Left ventricle myocardium superior (tissue), 1 donor: ENCODE measurements around the gene RTEL1. TPM values are rescaled to one million over a fixed set of nuclear protein-coding genes. Genes with fewer than 3 reads are reported as not detected.

Experiments
- ATAC-seq: fragments of 200-7000 bp; cut with Tn5 transposase; one replicate; pipeline ENCODE4 v1.9.1; 2020; ENCODE audit warnings: mild to moderate bottlenecking, moderate library complexity
- DNase-seq: peaks from one replicate; pipeline ENCODE4 v3.0.0-alpha.2; 2020
- intact Hi-C: fragments of 100-400 bp; cut with micrococcal nuclease; formaldehyde crosslinking; loops from one replicate; pipeline ENCODE4 v1.11.0; 2022
- total RNA-seq: library from RNA; stranded (reverse); fragmentation: NEBNext Ultra II Directional; extraction: Animal tissue kit (Norgen Biotek cat#: 25700); gene quantifications from one replicate; pipeline ENCODE4 v1.2.1, GENCODE V29; 2021
- donor health status: DM: no; HTN: yes; CAD: no; lungs with severe emphysema.

Gene RTEL1
- total RNA-seq, 1 donor from 2014 or later = 9.9 TPM

DNA sequence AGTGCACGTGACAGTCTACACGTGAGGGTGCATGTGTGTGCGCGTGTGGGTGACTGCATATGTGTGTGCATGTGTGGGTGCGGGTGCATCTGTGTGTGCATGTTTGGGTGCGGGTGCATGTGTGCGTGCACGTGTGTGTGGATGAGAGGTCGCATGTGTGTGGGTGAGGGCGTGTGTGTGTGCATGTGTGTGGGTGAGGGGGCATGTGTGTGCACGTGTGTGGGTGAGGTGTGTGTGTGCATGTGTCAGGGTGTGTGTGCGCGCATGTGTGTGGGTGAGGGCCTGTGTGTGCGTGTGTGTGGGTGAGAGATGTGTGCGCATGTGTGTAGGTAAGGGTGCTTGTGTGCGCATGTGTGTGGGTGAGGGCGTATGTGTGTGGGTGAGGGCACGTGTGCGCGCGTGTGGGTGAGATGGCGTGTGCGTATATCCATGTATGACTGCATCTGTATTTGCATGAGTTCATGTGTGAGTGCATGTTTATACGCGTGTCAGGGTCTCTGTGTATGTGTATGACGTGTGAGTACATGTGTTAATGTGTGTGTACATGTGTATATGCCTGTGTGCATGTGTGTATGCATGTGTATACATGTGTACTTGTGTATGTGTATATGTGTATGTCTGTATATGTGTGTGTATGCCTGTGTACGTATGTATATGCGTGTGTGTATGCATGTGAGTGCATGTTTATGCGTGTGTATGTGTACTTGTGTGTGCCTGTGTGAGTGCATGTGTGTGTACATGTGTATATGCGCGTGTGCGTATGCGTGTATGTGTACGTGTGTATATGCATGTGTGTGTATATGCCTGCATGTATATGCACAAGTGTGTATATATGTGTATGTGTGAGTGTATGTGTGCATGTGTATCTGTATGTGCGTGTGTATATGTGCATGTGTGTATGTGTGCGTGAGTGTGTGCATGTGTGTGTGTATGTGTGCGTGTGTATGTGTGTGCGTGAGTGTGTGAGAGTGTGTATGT lies 74.3 kb downstream of the RTEL1 start:
- intact Hi-C loops = no loop called here
- ATAC-seq = no peak

DNA sequence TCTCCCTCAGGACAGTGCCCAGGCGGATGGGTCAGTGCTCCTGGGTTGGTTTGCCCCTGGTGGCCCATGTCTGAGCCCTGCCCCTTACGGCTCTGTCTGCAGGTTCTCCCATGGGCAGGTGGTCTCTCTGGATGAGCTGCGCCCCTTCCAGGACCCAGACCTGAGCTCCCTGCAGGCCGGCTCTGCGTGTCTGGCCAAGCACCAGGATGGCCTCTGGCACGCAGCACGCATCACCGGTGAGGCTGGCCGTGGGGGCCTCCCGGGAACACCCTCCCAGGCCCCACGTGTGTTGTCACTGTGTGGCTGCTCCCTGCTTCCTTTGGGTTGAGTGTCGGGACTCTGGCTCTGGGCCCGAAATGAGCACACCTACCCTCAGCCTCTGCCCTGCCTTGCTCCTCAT lies 75.0 kb downstream of the RTEL1 start:
- intact Hi-C loops = no loop called here
- DNase-seq (no peak), ATAC-seq (no peak)

More for the DNA sequence above, 74.3 kb downstream of the RTEL1 start:
- no peak for DNase-seq

DNA sequence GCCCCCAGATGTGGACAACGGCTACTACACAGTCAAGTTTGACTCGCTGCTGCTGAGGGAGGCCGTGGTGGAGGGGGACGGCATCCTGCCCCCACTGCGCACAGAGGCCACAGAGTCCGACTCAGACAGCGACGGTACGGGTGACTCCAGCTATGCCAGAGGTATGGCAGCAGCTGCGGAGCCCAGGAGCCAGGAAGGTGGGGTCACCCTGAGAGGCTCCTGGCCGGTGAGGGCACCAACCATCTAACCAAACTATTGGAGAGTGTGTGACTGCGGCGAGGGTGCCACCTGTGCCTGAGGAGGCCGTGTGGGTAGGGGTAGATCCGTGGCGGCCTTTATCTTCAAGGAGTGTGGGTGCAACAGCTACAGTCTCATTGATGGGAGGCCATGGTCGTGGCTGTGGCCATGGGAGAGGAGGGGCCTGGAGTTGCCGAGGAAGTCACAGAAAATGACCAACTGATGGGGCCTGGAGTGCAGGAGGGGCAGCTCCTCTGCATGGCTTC lies 75.5 kb downstream of the RTEL1 start:
- intact Hi-C loops = no loop called here
- no peak for ATAC-seq
- peak; percentile 20 for DNase-seq

DNA sequence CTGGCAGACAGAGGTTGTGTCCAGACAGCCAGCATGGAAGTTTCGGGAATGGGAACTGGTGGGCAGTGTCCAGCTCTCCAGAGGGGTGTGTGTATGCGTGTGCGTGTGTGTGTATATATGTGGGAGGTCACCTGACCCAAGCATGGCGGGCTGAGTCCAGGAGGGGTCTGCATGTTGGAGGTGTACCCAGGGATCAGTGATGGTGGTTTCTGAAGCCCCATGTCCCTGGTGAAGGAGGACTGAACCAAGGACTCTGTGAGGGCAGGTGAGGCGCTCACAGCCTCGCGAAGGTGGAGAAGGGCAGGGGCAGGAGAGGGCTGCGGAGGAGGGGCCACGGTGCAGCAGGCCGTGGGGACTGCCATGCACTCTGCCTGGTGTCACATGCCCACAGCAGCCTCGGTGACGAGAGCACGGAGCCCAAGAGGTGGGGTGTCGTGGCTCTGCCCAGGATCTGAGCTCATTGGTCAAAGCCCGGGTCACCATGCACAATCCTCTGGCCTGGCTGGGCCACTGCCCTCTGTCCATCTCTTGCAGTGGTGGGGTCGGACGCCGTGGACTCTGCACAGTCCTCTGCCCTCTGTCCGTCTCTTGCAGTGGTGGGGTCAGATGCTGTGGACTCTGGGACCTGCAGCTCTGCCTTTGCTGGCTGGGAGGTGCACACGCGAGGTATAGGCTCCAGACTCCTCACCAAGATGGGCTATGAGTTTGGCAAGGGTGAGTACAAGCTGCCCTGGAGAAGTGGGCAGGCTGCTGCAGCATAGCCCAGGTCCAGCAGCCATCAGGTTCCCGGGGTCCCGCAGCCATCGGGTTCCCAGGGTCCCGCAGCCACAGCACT lies 76.2 kb downstream of the RTEL1 start:
- ATAC-seq = no peak
- intact Hi-C loops = no loop called here
- peak; percentile 24 for DNase-seq

DNA sequence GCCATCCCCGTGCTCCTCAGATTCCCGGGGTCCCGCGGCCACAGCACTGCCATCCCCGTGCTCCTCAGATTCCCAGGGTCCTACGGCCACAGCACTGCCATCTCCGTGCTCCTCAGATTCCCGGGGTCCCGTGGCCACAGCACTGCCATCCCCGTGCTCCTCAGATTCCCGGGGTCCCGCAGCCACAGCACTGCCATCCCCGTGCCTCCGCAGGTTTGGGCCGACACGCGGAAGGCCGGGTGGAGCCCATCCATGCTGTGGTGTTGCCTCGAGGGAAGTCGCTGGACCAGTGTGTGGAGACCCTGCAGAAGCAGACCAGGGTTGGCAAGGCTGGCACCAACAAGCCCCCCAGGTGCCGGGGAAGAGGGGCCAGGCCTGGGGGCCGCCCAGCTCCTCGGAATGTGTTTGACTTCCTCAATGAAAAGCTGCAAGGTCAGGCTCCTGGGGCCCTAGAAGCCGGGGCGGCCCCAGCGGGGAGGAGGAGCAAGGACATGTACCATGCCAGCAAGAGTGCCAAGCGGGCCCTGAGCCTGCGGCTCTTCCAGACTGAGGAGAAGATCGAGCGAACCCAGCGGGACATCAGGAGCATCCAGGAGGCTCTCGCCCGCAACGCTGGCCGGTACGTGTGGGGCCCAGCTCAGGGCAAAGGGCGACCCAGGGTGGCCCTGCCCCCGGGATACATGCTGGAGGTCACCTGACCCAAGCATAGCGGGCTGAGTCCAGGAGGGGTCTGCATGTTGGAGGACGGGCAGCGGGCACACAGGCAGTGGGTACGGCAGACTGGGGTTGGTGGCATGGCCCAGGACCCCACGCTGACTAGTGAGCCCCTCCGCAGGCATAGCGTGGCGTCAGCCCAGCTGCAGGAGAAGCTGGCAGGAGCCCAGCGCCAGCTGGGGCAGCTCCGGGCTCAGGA lies 77.1 kb downstream of the RTEL1 start:
- peak; percentile 34 for DNase-seq
- no peak for ATAC-seq
- intact Hi-C loops = no loop called here

DNA sequence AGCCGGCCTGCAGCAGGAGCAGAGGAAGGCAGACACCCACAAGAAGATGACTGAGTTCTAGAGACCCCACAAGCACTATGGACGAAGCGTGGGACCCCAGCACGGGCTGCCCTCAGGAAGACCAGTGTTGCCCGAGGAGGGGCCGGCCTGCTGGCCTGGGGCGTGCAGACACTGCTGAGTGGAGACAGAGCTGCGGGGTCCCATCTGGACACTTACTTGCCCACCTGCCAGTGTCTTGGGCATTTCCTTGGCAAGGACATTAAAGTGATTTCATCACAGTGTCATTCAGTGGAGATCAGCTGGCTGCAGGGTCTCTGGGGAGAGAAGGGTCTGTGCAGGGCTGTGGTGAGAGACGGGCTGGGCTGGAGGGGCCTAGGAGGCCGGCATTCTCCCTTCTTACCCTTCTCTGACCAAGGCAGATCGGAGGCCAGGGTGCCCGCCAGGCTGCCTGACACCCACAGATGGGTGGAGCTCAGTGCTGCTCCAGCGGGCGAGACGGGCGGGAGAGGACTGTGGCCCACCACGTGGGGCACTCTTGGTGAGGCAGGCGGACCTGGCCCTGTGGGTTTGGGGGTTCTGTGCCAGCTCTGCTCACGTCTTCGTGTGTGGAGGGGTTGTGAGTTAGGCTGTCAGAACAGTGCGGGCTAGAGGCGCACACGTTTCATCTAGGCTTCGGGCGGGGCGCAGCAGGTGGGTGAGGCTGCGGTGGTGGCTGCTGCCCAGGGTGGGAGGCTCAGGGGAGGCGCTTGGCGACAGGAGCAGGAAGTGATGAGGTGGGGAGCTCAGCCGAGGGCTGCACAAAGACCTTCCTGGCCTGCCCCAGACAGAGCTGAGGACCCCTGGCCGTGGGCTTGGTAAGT lies 78.0 kb downstream of the RTEL1 start, which contains the start of gene LIME1:
Gene LIME1 (plus strand): TSS at position 806 of the 860 bp plus-strand sequence. CDS start 886 bp downstream, outside the sequence.
- peak; percentile 45 for DNase-seq
- no peak for ATAC-seq
- intact Hi-C loops = no loop called here

DNA sequence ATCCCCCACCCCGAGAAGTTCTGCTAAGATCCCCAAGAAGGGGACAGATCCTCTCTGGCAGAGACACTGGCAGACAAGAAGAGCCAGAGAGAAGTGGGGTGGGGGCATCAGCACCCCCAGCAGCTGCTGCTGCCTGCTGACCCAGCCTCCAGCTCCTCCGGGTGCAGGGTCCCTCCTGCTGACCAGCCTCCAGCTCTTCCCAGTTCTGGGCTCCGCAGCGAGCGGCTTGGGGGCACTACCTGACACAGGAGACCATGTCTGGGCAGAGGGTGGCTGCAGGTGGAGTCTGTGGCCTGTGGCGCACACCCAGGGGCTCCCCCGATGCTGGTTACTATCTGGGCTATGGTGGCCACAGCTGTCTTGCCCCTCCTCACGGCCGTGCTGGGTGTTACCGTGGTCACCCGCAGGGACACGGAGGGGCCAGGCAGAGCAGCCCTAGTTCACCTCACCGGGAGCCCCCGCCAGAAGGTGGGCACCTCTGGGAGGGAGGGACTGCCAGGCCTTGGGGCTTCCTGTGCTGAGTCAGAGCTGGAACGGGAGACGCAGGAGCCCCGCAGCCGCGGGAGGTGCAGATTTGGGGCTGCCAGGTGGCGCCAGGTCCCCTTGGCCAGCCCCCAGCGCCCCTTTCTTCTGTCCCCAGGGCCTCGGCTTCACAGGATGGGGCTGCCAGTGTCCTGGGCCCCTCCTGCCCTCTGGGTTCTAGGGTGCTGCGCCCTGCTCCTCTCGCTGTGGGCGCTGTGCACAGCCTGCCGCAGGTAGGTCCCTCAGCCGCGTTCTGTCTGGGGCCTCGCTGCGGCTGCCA lies 79.0 kb downstream of the RTEL1 start:
- no peak for ATAC-seq
- peak; percentile 32 for DNase-seq
- intact Hi-C loops = no loop called here

DNA sequence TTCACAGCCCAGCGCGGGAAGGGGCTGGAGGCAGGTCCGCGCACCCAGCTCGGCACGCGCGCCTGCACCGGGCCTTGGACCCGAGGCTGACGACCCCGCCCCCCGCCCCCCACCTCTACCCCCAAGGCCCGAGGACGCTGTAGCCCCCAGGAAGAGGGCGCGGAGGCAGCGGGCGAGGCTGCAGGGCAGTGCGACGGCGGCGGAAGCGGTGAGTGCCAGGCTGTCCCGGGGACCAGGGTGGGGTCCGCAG lies 79.5 kb downstream of the RTEL1 start:
- no peak for DNase-seq
- no peak for ATAC-seq
- intact Hi-C loops = no loop called here

DNA sequence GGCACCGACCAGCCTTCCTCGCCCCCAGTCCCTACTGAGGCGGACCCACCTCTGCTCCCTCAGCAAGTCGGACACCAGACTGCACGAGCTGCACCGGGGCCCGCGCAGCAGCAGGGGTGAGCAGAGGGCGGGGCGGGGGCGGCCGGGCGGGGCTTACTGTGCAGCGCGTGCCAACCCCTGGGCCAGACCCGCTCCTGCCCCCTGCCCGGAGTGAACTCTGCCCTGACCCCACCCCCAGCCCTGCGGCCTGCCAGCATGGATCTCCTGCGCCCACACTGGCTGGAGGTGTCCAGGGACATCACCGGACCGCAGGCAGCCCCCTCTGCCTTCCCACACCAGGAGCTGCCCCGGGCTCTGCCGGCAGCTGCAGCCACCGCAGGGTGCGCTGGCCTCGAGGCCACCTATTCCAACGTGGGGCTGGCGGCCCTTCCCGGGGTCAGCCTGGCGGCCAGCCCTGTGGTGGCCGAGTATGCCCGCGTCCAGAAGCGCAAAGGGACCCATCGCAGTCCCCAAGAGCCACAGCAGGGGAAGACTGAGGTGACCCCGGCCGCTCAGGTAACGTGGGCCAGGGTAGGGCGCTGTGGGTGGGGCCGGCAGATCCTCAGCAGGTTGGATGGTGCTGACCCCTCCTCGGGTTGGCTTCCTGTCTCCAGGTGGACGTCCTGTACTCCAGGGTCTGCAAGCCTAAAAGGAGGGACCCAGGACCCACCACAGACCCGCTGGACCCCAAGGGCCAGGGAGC lies 80.0 kb downstream of the RTEL1 start:
- no peak for ATAC-seq

DNA sequence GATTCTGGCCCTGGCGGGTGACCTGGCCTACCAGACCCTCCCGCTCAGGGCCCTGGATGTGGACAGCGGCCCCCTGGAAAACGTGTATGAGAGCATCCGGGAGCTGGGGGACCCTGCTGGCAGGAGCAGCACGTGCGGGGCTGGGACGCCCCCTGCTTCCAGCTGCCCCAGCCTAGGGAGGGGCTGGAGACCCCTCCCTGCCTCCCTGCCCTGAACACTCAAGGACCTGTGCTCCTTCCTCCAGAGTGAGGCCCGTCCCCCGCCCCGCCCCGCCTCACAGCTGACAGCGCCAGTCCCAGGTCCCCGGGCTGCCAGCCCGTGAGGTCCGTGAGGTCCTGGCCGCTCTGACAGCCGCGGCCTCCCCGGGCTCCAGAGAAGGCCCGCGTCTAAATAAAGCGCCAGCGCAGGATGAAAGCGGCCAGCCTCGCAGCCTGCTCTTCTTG lies 80.6 kb downstream of the RTEL1 start:
- intact Hi-C loops = no loop called here
- peak; percentile 86 for DNase-seq
- ATAC-seq = peak; percentile 57

More for the DNA sequence above, 80.0 kb downstream of the RTEL1 start:
- intact Hi-C loops = no loop called here
- DNase-seq = no peak

DNA sequence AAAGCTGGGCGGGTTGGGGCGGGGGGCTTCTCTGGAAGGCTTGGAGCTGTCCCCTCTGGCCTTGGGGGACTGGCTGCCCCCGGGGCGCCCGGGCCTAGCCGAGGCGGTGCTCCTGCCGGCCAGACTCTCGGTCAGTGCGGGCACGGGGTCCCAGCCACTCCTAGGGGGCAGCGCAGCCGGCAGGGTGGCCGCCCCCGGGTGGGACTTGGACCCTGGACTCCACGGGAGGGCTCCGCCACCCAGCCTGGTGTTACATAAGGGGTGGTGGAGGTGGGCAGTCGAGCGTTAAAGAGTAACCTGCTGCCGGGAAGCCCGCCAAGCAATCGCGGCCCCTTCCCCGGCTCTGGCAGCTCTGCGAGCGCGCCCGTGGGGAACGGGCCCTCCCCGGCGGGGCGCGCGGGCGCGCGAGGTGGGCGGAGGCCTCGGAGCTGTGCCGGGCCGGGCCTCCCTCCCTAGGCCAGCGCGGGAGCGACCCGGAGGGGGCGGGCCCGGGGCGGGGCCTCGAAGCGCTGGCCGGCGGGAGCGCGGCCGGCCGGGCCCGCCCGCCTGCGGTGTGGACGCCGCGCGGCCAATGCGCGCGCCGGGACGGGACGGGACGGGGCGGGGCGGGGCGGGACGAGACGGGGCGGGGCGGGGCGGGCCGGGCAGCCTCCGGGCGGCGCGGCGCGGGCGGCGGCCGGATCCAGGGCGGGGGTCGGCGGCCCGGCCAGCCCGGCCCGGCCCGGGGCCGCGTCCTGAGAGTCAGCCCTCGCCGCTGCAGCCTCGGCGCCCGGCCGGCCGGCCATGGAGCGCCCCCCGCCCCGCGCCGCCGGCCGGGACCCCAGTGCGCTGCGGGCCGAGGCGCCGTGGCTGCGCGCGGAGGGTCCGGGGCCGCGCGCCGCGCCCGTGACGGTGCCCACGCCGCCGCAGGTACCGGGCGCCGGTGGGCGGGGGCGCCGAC lies 81.3 kb downstream of the RTEL1 start, which contains the start of gene SLC2A4RG:
Gene SLC2A4RG (plus strand): TSS at position 647 of the 940 bp plus-strand sequence. CDS start 137 bp downstream, at position 784.
- ATAC-seq (peak; percentile 69), DNase-seq (peak; percentile 93)
- intact Hi-C loops = no loop called here

DNA sequence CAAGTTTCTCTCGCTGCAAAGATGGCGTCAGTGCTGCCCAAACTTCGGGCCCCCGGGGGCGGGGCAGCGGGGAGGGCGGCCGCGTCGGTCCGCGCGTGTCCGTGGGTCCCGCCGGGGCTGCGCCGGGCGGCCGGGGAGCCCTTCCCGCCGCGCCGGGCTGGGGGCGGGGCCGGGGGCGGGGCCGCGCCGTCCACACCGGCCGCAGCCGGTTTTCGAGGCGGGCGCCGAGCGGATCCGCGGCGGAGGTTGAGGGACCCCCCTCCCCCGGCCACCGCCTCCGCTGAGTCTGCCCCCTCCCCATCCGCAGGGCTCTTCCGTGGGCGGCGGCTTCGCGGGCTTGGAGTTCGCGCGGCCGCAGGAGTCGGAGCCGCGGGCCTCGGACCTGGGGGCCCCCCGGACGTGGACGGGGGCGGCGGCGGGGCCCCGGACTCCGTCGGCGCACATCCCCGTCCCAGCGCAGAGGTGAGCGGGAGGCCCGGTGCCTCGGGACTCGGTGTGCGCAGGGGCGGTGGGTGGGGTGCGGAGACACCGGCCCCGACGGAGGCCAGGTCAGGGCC lies 82.0 kb downstream of the RTEL1 start:
- DNase-seq (peak; percentile 78), ATAC-seq (peak; percentile 11)
- intact Hi-C loops = no loop called here

DNA sequence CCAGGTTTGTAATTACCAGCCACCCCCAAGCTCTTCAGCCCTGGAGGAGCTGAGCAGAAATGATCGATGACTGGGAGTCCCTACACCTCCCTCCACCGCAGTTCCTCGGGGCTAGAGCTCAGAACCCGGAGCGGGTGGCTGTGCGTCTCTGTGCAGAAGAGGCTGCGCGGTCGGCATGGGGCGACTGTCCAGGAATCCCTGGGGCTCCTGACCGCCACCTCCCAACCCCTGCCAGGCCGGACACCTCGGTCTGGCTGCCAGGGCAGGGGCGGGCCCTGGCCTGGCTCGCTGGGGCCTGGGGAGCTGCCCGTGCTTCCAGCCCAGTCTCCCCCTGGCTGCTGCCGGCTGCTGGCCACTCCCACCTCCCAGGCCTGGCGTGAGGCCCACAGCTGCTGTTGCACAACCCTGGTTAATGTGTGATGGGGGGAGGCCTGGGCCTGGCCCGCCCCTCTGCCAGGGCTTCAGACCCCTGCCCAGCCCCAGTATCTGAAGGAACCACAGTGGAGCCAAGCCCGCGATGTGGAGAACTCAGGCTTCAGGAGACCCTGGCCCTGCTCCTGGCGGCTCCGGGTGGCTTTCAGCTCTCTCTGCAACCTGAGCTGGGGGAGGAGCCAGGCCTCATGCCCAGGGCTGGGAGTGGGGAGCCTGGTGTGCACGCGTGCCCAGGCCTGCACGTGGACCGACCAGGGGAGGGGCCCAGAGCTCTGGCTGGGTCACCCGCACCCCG lies 82.7 kb downstream of the RTEL1 start:
- DNase-seq (peak; percentile 97), ATAC-seq (peak; percentile 80)
- intact Hi-C loops = no loop called here

DNA sequence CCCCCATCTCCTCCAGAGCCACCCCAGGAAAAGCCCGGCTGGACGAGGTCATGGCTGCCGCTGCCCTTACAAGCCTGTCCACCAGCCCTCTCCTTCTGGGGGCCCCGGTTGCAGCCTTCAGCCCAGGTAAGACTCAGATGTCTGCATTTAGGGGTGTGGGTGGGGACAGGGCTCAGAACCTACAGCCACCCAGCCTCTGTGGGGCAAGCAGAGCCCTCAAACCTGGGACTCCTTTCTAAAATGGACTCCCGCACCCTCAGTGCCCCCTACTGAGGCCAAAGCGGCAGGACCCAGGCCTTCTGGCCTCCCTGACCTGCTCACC lies 83.2 kb downstream of the RTEL1 start:
- DNase-seq (no peak), ATAC-seq (no peak)
- intact Hi-C loops = no loop called here
